ENCODE measurements around the gene RNASEL. TPM values are rescaled to one million over a fixed set of nuclear protein-coding genes. Genes with fewer than 3 reads are reported as not detected.

The RNASEL gene
- total and polyA plus RNA-seq, 2 of the 4 experiments (the other 2 are of a cell fraction): 2.5 to 6.5 TPM

GRCh38 chr1:182601416-182601786 is 12.3 kb upstream of the RNASEL start:
- Histone ChIP-seq H3K4me2 (ENCODE audit: low read depth, low read length) (no peak overlapping the region), H3K23ac (ENCODE audit: low read depth, low read length) (no peak overlapping the region), H3K27me3 (ENCODE audit: control insufficient read depth, insufficient read depth, low read length) (peaks cover 20% of the 10 kb centered on the region), H3K14ac (replicated peaks; ENCODE audit: low read depth, low read length) (no peak overlapping the region), H3K27ac (ENCODE audit: insufficient read depth, low read length) (no peak overlapping the region), H3K4ac (ENCODE audit: low read depth, low read length) (no peak overlapping the region), H2BK20ac (ENCODE audit: low read depth, low read length) (no peak overlapping the region), H2BK5ac (ENCODE audit: low read depth, low read length, poor library complexity, severe bottlenecking) (no peak overlapping the region), H4K20me1 (ENCODE audit: insufficient read depth, low read length) (no peaks in the 10 kb centered on the region), H3K18ac (ENCODE audit: low read depth, low read length) (no peak overlapping the region), H2AK5ac (ENCODE audit: low read depth, low read length) (no peak overlapping the region), H2AFZ (replicated peaks; ENCODE audit: low read length, poor library complexity) (peak overlapping the region; percentile 17), H3K79me1 (ENCODE audit: low read depth in 1 of 2, low read length in 2 of 2) (no peaks in the 10 kb centered on the region), H4K91ac (ENCODE audit: insufficient read depth, low read depth, low read length) (no peak overlapping the region), H3K56ac (ENCODE audit: extremely low read depth, insufficient read depth, low read length) (no peak overlapping the region), H2BK120ac (ENCODE audit: low read depth, low read length) (no peak overlapping the region), H2AK9ac (replicated peaks; ENCODE audit: low read depth, low read length, poor library complexity) (no peak overlapping the region), H3K4me1 (ENCODE audit: control insufficient read depth, insufficient read depth, low read length) (peaks cover 2% of the 10 kb centered on the region; the same call in 1 of the 2 replicates), H3K9me1 (ENCODE audit: insufficient read depth, low read length) (no peaks in the 10 kb centered on the region), H4K8ac (ENCODE audit: low read depth in 2 of 2, low read length in 2 of 2) (no peak overlapping the region), H2BK15ac (ENCODE audit: low read depth, low read length) (no peak overlapping the region), H3K9ac (ENCODE audit: low read depth, low read length) (no peak overlapping the region), H3K36me3 (ENCODE audit: control insufficient read depth, insufficient read depth, low read length) (no peaks in the 10 kb centered on the region), H4K5ac (ENCODE audit: low read depth, low read length) (no peak overlapping the region), H3K4me3 (ENCODE audit: insufficient read depth, low read depth, low read length) (no peak overlapping the region), H3K9me3 (ENCODE audit: control insufficient read depth, insufficient read depth, low read length) (no peaks in the 10 kb centered on the region)
- POLR2A ChIA-PET (ENCODE audit: unreplicated experiment): no interaction called here
- BruUV-seq (replicated peaks): no TSS peak
- DNase-seq: peak; percentile 76
- ATAC-seq (ENCODE audit: low read depth): peak; percentile 36
- WGBS, 2 experiments (ENCODE audit: extremely low coverage in 2 of 2, insufficient read length in 1 of 2): 5% methylated on average over 3 of the region's 6 CpGs; no CpG with 5 or more reads in 1 of the 2 experiments
- CTCF ChIA-PET: interaction anchor here (0.6 to 9.2 kb wide), 6 partner anchors 11 to 182 kb away, joined by 3 to 129 read pairs (median 4); no protein-coding TSS in a partner anchor
- in situ Hi-C loops (cut with MboI; ENCODE audit: low sequenced_read_pairs): no loop called here
- no peak for TF ChIP-seq POLR2A (IDR thresholded peaks at IDR 0.05; ENCODE audit: low read depth, low read length)
- peak; percentile 88 for TF ChIP-seq CTCF (conservative IDR thresholded peaks at IDR 0.05; ENCODE audit: low read depth, low read length)
- TF ChIP-seq NFE2L2 (IDR thresholded peaks at IDR 0.05; ENCODE audit: low read depth, low read length): no peak
- TF ChIP-seq MXI1 (IDR thresholded peaks at IDR 0.05; ENCODE audit: borderline replicate concordance, low read depth, low read length): no peak
- TF ChIP-seq MAFK (IDR thresholded peaks at IDR 0.05; ENCODE audit: low read depth, low read length): no peak
- no peak for TF ChIP-seq RFX5 (IDR thresholded peaks at IDR 0.05; ENCODE audit: low read depth, low read length)
- peak; percentile 93 for TF ChIP-seq SMC3 (IDR thresholded peaks at IDR 0.05; ENCODE audit: low read depth, low read length)
- peak; percentile 90 for TF ChIP-seq RAD21 (IDR thresholded peaks at IDR 0.05; ENCODE audit: low read length)
- TF ChIP-seq CEBPB (IDR thresholded peaks at IDR 0.05; ENCODE audit: low read depth, low read length): no peak
- intact Hi-C loops (cut with micrococcal nuclease): loop anchor here (1.0 to 5.0 kb wide), 2 partner anchors 183 to 236 kb away; partner anchors contain the start of gene DHX9
- dilution Hi-C loops (cut with HindIII; ENCODE audit: low sequenced_read_pairs, unreplicated experiment): no loop called here
